Stimulated activated CD4-positive, alpha-beta T cell treated with anti-CD3 and anti-CD28 coated beads, TNF-alpha, amount 100 ng/mL, for 48 hours (primary cell): Measurements from ENCODE around the gene LGALS3BP.

Experiments
- DNase-seq, 3 donors: peaks; one replicate each; pipeline ENCODE4 v3.0.0-alpha.2; 2020; ENCODE audit warnings: low read depth in 3 of 3

The LGALS3BP gene

DNA sequence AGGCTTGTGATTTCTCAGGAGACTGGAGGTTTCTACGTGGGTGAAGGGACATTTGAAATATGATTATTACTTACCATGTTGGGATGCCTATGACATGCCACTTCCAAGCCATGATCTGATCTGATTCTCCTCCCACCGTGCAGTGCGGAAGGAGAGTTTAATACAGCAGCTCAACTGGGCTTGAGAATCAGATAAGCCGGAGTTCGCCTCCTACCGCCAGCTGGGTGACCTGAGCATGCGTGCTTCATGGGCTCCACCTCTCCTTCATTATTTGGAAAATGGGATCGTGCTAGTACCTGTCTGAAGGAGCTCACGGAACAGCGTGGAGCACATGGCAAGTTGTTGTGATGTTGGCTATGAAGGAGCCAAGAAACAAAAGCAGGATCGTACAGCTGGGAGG is 42.2 kb downstream of the LGALS3BP start:
- DNase-seq, result no peak

DNA sequence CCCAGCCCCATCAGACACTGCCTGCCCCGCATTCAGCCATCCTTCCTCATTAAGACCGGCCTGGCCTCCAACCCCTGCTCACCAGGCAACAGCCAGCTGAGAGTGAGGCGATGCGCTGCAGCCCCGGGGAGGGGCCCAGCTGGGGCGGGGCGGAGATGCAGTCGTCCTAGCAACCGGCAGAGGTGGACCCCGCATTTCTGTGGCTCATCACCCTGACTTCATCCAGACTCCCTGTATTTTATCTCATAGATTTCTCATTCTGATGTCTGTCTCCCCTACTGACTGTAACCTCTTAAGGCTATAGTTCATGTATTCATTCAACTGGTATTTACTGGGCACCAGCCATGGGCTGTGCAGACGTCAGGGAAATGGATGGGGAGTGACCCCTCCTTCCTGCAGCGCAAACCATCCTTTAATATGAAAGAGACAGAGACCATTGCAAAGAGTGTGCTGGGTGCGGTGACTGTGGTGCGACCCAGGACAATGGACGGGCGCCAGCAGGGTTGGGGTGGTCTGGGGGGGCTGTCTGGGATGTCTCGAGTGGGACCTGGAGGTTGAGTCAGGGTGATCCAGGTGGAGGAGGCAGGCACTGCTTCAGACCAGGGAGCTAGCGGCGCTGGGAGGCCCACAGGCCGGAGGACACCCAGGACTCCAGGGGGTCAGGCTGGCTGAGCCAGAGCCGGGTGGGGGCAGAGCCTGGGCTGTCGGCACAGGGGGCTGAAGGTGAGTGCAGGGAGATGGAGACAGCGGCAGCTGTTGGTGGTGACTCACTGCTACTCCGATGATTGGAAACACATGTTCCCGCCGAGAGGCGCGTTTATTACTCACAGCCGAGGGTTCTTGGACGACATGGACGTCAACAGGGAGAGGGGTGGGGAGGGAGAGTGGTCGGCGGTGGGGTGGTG is 44.1 kb downstream of the LGALS3BP start:
- DNase-seq, result no peak

DNA sequence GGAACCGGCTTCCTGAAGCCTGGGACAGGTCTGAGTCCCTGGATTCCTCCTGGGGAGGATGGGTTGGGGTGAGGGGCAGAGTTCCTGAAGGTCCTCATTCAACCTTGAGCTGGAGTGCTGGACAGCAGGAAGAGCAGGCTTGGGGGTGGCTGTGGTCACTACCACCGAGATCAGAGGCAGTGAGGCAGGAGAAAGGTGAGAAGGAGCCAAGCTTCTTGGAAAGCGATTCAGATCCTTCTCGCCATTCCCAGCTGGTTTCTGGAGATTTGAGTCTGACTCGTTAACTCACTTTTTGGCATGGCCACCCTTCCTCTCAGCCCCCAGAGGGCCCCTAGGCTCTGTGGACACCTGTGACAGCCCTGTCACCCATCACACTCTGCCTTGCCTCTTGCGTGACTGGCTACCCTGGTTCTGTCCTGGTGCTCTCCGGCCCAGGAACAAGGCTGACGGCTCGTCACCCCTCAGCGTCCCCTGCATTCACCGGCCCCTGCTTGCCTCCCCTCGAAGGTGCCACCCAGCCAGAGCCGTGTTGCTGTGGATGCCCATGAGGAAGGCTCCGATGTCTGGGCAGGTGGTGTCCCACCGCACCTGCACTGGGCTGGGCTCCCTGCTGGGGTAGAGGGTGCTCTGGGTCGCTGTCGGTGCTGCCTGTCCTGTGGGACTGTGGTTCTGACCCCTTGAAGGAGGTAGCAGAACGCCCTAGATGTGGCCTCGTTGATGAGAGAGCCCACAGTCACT is 44.9 kb downstream of the LGALS3BP start:
- DNase-seq, result no peak

GRCh38 chr17:78933959-78934568 is 45.7 kb downstream of the LGALS3BP start:
- no peak for DNase-seq

GRCh38 chr17:78933025-78933958 is 46.4 kb downstream of the LGALS3BP start:
- peak; percentile 15 to 30 (median 28) for DNase-seq

DNA sequence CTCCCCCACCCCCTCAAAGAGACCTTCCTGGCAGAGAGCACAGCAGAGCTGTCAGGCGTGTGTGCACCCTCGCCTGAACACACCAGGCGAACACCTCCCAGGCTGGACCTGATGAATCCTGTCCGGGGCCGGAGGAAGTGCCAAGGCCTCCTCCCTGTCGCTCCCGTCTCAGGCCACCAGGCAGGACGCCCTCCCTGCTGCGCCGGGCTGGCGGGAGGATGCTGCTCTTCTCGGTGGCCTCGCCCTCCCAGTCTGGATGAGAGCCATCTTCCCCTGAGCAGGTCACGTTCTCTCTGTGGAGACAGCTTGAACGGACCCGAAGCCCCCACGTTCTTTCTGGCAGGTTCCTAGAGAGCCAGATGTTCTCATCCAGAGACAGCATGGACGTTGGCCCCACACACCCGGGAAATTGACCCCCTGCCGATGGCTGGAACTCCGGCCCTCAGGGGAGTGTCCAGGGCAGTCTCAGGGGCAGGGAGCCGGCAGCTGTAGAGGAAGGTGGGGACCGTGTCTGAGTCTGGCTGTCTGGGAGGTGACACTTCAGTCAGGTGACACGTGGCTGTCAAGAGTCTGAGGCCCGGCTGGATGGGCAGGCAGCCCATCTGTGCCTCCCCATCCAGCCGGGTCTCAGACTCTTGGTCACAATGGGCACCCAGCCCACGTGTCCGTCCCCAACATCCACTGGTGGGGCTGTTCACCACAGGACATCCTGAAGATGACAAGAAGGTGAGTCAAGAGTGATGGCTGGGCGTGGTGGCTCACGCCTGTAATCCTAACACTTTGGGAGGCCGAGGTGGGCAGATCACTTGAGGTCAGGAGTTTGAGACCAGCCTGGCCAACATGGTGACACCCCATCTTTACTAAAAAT is 49.6 kb downstream of the LGALS3BP start:
- DNase-seq, result no peak

DNA sequence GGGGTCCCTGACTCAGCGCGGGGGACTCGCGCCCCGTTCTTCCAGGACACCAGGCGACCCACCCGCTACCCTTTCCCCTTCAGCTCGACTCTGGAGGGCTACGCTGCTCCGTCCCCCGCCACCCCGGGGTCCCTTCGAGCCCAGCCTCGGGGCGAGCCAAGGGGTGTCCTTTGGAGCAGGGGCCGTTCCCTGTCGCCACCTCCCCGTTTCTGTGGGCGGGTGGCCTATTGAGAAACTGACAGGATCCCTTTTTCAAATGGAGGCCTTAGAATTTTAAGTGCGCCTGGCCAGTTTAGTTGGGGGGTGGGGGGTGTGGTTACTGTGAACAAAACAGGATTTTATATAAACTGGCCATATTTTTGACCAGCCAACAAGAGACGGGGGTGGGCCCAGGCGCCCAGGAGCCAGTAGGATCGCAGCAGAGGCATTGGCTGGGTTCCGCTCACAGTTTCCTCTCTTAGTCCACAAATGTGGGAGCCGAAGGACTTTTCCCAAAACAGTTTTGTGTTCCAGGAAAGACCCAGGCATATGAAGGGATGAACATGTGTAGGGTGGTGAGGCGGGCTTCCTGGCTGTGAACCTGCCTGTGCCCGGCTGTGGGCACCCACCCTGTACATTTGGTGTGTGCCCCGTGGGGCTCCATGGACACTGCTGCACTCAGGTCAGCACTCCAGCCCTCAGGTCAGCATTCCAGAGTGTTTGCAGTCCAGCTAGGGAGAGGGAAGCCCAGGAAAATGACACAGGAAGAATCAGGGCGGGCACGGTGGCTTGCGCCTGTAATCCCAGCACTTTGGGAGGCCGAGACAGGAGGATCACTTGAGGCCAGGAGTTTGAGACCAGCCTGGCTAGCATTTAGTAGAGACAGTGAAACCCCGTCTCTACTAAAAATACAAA is 53.8 kb downstream of the LGALS3BP start:
- no peak for DNase-seq

GRCh38 chr17:78925234-78925633 is 54.5 kb downstream of the LGALS3BP start, which contains the start of gene TIMP2:
TIMP2 (minus strand) TSS chr17:78925387; CDS start chr17:78925088, 299 bp downstream.
- peak; percentile 22 to 49 (median 26) for DNase-seq

DNA sequence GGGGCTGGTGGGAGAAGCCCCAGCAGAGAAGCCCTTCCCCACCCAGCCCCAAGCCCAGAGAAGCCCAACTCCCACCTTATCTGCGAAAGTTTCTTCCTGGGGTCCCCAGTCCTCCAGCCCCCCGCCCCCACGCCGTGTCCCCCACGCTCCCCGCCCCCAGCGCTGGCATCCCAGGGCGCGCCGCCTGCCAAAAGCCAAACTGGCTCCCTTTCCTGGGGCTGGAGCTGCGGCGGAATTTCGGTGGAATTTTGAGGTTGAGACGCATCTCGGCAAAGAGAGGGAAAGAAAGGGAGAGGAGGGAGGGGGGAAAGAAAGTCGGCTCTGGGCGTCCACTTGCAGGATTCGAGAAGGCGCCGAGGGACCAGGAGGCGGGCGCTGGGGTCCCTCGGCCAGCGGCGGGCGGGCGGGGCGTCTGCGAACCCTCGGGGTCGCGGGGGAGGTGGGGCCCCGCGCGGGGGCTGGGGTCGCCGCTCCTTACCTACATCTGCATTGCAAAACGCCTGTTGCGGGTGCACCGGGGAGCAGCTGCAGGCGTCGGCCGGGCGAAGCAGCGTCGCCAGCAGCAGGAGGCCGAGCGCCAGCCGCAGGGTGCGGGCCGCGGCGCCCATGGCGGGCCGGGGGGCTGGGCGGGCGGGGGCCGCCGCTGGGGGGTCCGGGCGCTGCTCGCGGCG is 55.1 kb downstream of the LGALS3BP start:
- DNase-seq, result no peak

- DNase-seq, result peak in 1 of 3 donors; percentile 15
Measured at GRCh38 chr17:78923660-78924453, 55.9 kb downstream of the LGALS3BP start.

DNA sequence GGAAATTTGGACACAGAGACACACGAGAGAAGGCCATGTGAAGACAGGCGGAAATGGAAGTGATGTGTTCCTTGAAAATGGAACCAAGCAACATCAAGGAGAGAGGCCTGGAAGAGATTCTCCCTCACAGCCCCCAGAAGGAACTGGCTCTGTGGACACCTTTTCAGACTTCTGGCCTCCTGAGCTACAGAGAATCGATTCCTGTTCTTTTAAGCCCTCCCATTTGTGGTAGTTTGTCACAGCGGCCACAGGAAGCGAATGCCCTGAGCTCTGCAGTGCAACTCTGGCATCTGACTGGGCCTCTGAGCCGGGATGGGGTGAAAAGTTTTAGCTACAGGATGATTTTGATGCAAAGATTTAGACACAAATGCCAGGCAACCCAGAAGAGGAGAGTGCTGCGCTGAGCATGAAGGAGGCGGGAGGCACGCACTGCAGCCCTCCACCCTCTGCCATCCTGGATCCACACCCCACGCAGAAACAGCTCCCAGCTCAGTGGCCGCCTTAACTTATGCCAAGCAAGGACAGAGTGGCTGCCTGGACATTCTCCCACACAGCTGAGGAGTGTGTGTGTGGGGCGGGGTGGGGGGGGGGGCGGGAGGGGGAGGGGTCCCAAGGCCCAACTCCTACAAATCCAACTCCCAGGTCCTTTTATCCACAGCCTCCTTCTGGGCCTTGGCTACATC is 56.8 kb downstream of the LGALS3BP start:
- no peak for DNase-seq

- no peak for DNase-seq
Measured at GRCh38 chr17:78921437-78921971, 58.2 kb downstream of the LGALS3BP start.
